ENCODE measurements around the gene LRRC58. TPM values are rescaled to one million over a fixed set of nuclear protein-coding genes. Genes with fewer than 3 reads are reported as not detected.

The LRRC58 gene
- total and polyA plus RNA-seq, 2 of the 8 experiments (the other 6 are each of a cell fraction or from before 2014, with no cell fraction given): 4.3 to 15.4 TPM

DNA sequence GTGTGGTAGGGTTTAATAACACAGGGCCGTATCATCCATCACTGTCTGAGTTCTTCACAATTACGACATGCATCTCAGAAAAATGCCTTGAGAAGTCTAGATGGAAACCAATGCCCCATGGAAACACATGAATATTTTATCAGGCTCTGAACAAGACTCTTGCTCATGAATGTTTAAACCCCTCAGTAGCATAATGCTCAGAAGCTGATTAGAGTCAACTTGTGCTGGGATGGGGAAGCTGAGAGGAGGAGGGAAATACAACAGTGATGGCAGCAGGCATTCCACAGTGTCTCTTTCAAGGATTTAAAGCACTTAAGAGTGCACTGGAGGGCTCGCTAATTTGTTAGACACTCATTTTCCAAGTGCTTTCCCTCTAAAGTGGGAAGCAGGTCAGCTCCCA lies 67.9 kb downstream of the LRRC58 start:
- H3K4me3 ChIP-seq (ENCODE audit: extremely low read depth in 1 of 4, insufficient read depth in 2 of 4, low read depth in 3 of 4, low read length in 4 of 4): no peak overlapping the region
- no peaks in the 10 kb centered on the region for H3K36me3 ChIP-seq (ENCODE audit: control insufficient read depth in 2 of 4, insufficient read depth in 4 of 4, low read length in 3 of 4)
- H2BK5ac ChIP-seq (ENCODE audit: low read depth, low read length): no peak overlapping the region
- WGBS, 2 experiments (ENCODE audit: extremely low coverage in 1 of 2, insufficient coverage in 1 of 2, insufficient read length in 1 of 2, insufficient replicate concordance in 2 of 2, low coverage in 1 of 2, low lambda C conversion rate in 2 of 2, missing lambda C conversion rate in 1 of 2): 90% methylated on average over 3 of the region's 3 CpGs; no CpG with 5 or more reads in 1 of the 2 experiments
- H3K27me3 ChIP-seq (replicated peaks in 1 of 4; ENCODE audit: control insufficient read depth in 3 of 4, extremely low read depth in 1 of 4, insufficient read depth in 3 of 4, low read length in 3 of 4): peaks cover 0 to 26% (median 18%) of the 10 kb centered on the region in 4 experiments; a peak in 6 of 7 replicates
- no peak overlapping the region for H4K5ac ChIP-seq (ENCODE audit: insufficient read length, low read depth, low read length)
- no peaks in the 10 kb centered on the region for H3K9me3 ChIP-seq (ENCODE audit: insufficient read depth in 2 of 2, low read depth in 1 of 2, low read length in 1 of 2)
- H3K4ac ChIP-seq (replicated peaks; ENCODE audit: insufficient read length, low read depth, low read length): no peak overlapping the region
- no peaks in the 10 kb centered on the region for H3K79me2 ChIP-seq (ENCODE audit: control insufficient read depth in 1 of 2, insufficient read depth in 2 of 2, low read length in 2 of 2)
- H2BK20ac ChIP-seq (ENCODE audit: low read length): no peak overlapping the region
- no peak overlapping the region for H3K27ac ChIP-seq (ENCODE audit: low read depth, low read length)
- H3K4me2 ChIP-seq (ENCODE audit: insufficient read depth in 1 of 2, low read depth in 2 of 2, low read length in 2 of 2): no peak overlapping the region
- no peak overlapping the region for H4K91ac ChIP-seq (replicated peaks; ENCODE audit: insufficient read length, low read length)
- H3K14ac ChIP-seq (ENCODE audit: insufficient read length): no peak overlapping the region
- ChIA-PET POLR2A (ENCODE audit: partially characterized antibody) (interaction anchor here (0.9 kb wide), 1 partner anchor 51 kb away, joined by 3 read pairs; no protein-coding TSS in a partner anchor), CTCF (ENCODE audit: partially characterized antibody) (no interaction called here)
- peaks cover 0 to 5% (median 3%) of the 10 kb centered on the region in 4 experiments; a peak in 4 of 7 replicates for H3K4me1 ChIP-seq (replicated peaks in 1 of 4; ENCODE audit: control insufficient read depth in 3 of 4, insufficient read depth in 4 of 4, low read length in 3 of 4)
- DNase-seq (ENCODE audit: low read depth in 1 of 2, low spot score in 2 of 2) (no peak), FAIRE-seq (no peak)
- no peak overlapping the region for H2BK12ac ChIP-seq (ENCODE audit: low read depth, low read length)
- H3K79me1 ChIP-seq (ENCODE audit: low read depth, low read length): no peaks in the 10 kb centered on the region
- no peak overlapping the region for H4K8ac ChIP-seq (ENCODE audit: extremely low read depth, insufficient read depth, low read length)
- H3K9ac ChIP-seq (replicated peaks in 1 of 4; ENCODE audit: extremely low read depth in 1 of 4, low read depth in 3 of 4, low read length in 3 of 4): no peak overlapping the region
- H2BK120ac ChIP-seq (replicated peaks; ENCODE audit: low read depth, low read length): no peak overlapping the region
- H4K20me1 ChIP-seq (replicated peaks in 1 of 2; ENCODE audit: control insufficient read depth in 1 of 2, insufficient read depth in 2 of 2, low read length in 2 of 2): no peaks in the 10 kb centered on the region
- no peak overlapping the region for H3K23ac ChIP-seq (ENCODE audit: insufficient read length)
- peaks cover 3% of the 10 kb centered on the region; the same call in 1 of the 2 replicates for H3K23me2 ChIP-seq (ENCODE audit: low read depth, low read length)
- no peak overlapping the region for H2BK15ac ChIP-seq (ENCODE audit: low read length)
- H2AK5ac ChIP-seq (ENCODE audit: low read depth, low read length): no peak overlapping the region
- H3K18ac ChIP-seq (ENCODE audit: extremely low read depth, low read length): no peak overlapping the region
- no peak overlapping the region for H2AFZ ChIP-seq (ENCODE audit: low read length)
- no peak overlapping the region for H3K56ac ChIP-seq (replicated peaks; ENCODE audit: insufficient read length, low read depth, low read length)

Measured in H1 (cell line).